ENCODE results near the gene DAPP1.

The DAPP1 gene

GRCh38 chr4:99853999-99854398, 37.4 kb downstream of the DAPP1 start:
- DNase-seq (ENCODE audit: low read depth), result no peak

- no peak for DNase-seq (ENCODE audit: low read depth)
Observed at GRCh38 chr4:99855678-99856077, 39.1 kb downstream of the DAPP1 start.

GRCh38 chr4:99856166-99856565, 39.5 kb downstream of the DAPP1 start:
- DNase-seq (ENCODE audit: low read depth), result peak; percentile 43

GRCh38 chr4:99857307-99857706, 40.7 kb downstream of the DAPP1 start:
- no peak for DNase-seq (ENCODE audit: low read depth)

GRCh38 chr4:99859618-99860017, 43.0 kb downstream of the DAPP1 start:
- DNase-seq (ENCODE audit: low read depth), result no peak

- no peak for DNase-seq (ENCODE audit: low read depth)
Observed at GRCh38 chr4:99860521-99860920, 43.9 kb downstream of the DAPP1 start.

GRCh38 chr4:99861120-99861905, 44.7 kb downstream of the DAPP1 start:
- DNase-seq (ENCODE audit: low read depth), result no peak

GRCh38 chr4:99863804-99864203, 47.2 kb downstream of the DAPP1 start:
- no peak for DNase-seq (ENCODE audit: low read depth)

- DNase-seq (ENCODE audit: low read depth), result peak; percentile 41
Observed at GRCh38 chr4:99868126-99868596, 51.5 kb downstream of the DAPP1 start.

- DNase-seq (ENCODE audit: low read depth), result no peak
Observed at GRCh38 chr4:99872570-99872969, 55.9 kb downstream of the DAPP1 start.

GRCh38 chr4:99875071-99875470, 58.4 kb downstream of the DAPP1 start:
- DNase-seq (ENCODE audit: low read depth), result no peak

- no peak for DNase-seq (ENCODE audit: low read depth)
Observed at GRCh38 chr4:99876946-99877345, 60.3 kb downstream of the DAPP1 start.

GRCh38 chr4:99878604-99879003, 62.0 kb downstream of the DAPP1 start:
- no peak for DNase-seq (ENCODE audit: low read depth)

GRCh38 chr4:99879458-99879857, 62.8 kb downstream of the DAPP1 start:
- DNase-seq (ENCODE audit: low read depth), result no peak

GRCh38 chr4:99885063-99885664, 68.5 kb downstream of the DAPP1 start:
- no peak for DNase-seq (ENCODE audit: low read depth)

GRCh38 chr4:99885687-99886086, 69.1 kb downstream of the DAPP1 start:
- no peak for DNase-seq (ENCODE audit: low read depth)

- peak; percentile 54 for DNase-seq (ENCODE audit: low read depth)
Observed at GRCh38 chr4:99886146-99886545, 69.5 kb downstream of the DAPP1 start.

GRCh38 chr4:99887837-99888236, 71.2 kb downstream of the DAPP1 start:
- DNase-seq (ENCODE audit: low read depth), result no peak

- no peak for DNase-seq (ENCODE audit: low read depth)
Observed at GRCh38 chr4:99891351-99891750, 74.7 kb downstream of the DAPP1 start.

GRCh38 chr4:99893029-99893428, 76.4 kb downstream of the DAPP1 start:
- DNase-seq (ENCODE audit: low read depth), result no peak

- DNase-seq (ENCODE audit: low read depth), result no peak
Observed at GRCh38 chr4:99893839-99894160, 77.2 kb downstream of the DAPP1 start.

- peak; percentile 80 for DNase-seq (ENCODE audit: low read depth)
Observed at GRCh38 chr4:99894161-99894997, 77.8 kb downstream of the DAPP1 start, which contains the start of gene LAMTOR3. LAMTOR3 (minus strand) TSS chr4:99894427; CDS start chr4:99893963, 464 bp downstream.

- DNase-seq (ENCODE audit: low read depth), result no peak
Observed at GRCh38 chr4:99894998-99895397, 78.4 kb downstream of the DAPP1 start.

All from stromal cell of bone marrow (primary cell).